ENCODE data around the gene DHRS4.
"Not testable (repeated sequence)": the region's sequence is repeated elsewhere in the genome, so short reads cannot be mapped to it uniquely, and the experiment has no call there.

The DHRS4 gene

DNA sequence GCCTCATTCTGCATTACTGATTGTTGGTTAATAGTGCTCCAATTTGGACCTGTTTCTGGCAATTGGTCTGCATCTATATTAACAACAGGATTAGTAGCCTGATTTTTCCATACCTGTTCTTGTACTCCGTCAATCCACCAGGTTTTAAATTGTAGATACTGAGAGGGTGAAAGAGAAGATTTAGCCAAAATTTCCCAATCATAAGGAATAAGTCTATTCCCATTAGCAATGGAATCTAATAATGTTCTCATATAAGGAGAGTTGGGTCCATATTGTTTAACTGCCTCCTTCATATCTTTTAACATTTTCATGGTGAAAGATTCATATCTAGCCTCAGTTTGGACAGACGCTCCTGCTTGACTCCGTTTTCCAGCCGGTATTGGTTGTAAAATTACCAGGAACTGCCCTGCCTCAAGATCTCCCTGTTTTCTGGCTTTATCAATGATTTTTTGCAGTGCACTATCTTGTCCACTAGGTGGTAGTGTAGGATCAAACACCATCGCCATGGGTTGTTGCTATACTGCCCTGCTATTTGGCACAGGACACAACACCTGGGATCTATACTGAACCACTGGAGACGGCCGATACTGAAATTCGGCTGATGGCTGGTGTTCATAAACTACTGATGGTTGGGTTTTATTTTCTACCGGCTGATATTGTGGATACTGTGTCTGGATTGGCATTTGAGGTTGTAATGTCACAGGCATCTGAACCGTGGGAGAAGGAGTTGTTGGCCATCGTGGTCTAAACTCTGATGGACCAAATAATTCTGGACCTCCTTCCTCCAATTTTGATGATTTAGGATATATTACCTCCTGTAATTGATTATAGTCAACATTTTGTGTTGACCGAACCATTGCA, 60.3 kb downstream of the DHRS4 start:
- Histone ChIP-seq H3K4me3 (no peak overlapping the region), H3K27ac (no peak overlapping the region)

DNA sequence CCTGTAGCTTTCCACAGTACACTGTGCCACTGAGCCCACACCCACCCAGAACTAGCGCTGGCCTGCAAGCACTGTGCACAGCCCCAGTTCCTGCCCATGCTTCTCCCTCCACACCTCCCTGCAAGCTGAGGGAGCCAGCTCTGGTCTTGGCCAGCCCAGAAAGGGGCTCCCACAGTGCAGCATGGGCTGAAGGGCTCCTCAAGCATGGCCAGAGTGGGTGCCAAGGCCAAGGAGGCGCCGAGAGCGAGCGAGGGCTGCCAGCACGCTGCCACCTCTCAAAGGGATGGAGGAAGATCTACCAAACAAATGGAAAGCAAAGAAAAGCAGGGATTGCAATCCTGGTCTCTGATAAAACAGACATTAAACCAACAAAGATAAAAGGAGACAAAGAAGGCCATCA, 62.2 kb downstream of the DHRS4 start:
- not testable (repeated sequence) for H3K27ac ChIP-seq, H3K4me3 ChIP-seq

Data from skin epidermis (tissue), 12 donors.